HG03521 (cell line): ENCODE results near the gene WDFY4.
"Not testable (repeated sequence)": the region's sequence is repeated elsewhere in the genome, so short reads cannot be mapped to it uniquely, and the experiment has no call there.

Source experiments
- ATAC-seq: cut with Tn5 transposase; IDR thresholded peaks from one replicate; pipeline ENCODE4 v1.9.1; 2021; ENCODE audit warnings: mild to moderate bottlenecking, moderate library complexity; ENCODE audit not compliant: unreplicated experiment

Gene WDFY4

GRCh38 chr10:48684792-48685623 lies at the start of gene WDFY4:
TSS of gene WDFY4 (plus strand) at chr10:48684873. CDS start at chr10:48709733, 24,860 bp downstream.
- peak; percentile 56 for ATAC-seq

GRCh38 chr10:48634984-48635557 lies 49.6 kb upstream of the WDFY4 start:
- ATAC-seq, result no peak

- ATAC-seq, result no peak
Measured at GRCh38 chr10:48636231-48636630, 48.4 kb upstream of the WDFY4 start.

- ATAC-seq, result no peak
Measured at GRCh38 chr10:48636901-48637300, 47.8 kb upstream of the WDFY4 start.

GRCh38 chr10:48638158-48638557 lies 46.5 kb upstream of the WDFY4 start:
- no peak for ATAC-seq

GRCh38 chr10:48638739-48639527 lies 45.7 kb upstream of the WDFY4 start:
- ATAC-seq, result no peak

GRCh38 chr10:48639632-48640031 lies 45.0 kb upstream of the WDFY4 start:
- no peak for ATAC-seq

- ATAC-seq, result no peak
Measured at GRCh38 chr10:48640326-48640725, 44.3 kb upstream of the WDFY4 start.

GRCh38 chr10:48641099-48641690 lies 43.5 kb upstream of the WDFY4 start:
- not testable (repeated sequence) for ATAC-seq

- ATAC-seq, result no peak
Measured at GRCh38 chr10:48645600-48645999, 39.1 kb upstream of the WDFY4 start.

GRCh38 chr10:48647073-48647472 lies 37.6 kb upstream of the WDFY4 start:
- not testable (repeated sequence) for ATAC-seq

- ATAC-seq, result no peak
Measured at GRCh38 chr10:48648172-48648942, 36.3 kb upstream of the WDFY4 start.

- no peak for ATAC-seq
Measured at GRCh38 chr10:48649349-48649944, 35.2 kb upstream of the WDFY4 start.

- ATAC-seq, result no peak
Measured at GRCh38 chr10:48651293-48651692, 33.4 kb upstream of the WDFY4 start.

- ATAC-seq, result no peak
Measured at GRCh38 chr10:48651839-48652238, 32.8 kb upstream of the WDFY4 start.

GRCh38 chr10:48652344-48652743 lies 32.3 kb upstream of the WDFY4 start:
- no peak for ATAC-seq

- no peak for ATAC-seq
Measured at GRCh38 chr10:48653347-48653746, 31.3 kb upstream of the WDFY4 start.

GRCh38 chr10:48653944-48654698 lies 30.6 kb upstream of the WDFY4 start:
- no peak for ATAC-seq
